Astrocyte of the cerebellum (primary cell): ENCODE results near the gene IL1B.

Experiments
- DNase-seq: peaks from one replicate; pipeline ENCODE4 v3.0.0-alpha.2; 2011; ENCODE audit warnings: low read depth
- H3K4me3 ChIP-seq: 2 replicates; pipeline ENCODE4 v1.5.1; 2011; ENCODE audit warnings: mild to moderate bottlenecking, low read depth, low read length, moderate library complexity
- in situ Hi-C: cut with HindIII; loops from 2 replicates; pipeline ENCODE4 v1.10.0; 2017; ENCODE audit warnings: low sequenced_read_pairs
- TF ChIP-seq, protein P1 (sequence below): IDR thresholded peaks from 2 replicates; pipeline ENCODE4 v1.5.1; 2012; ENCODE audit warnings: low read length, low read depth, moderate library complexity, mild to moderate bottlenecking; ENCODE audit errors: missing control alignments

Gene IL1B

DNA sequence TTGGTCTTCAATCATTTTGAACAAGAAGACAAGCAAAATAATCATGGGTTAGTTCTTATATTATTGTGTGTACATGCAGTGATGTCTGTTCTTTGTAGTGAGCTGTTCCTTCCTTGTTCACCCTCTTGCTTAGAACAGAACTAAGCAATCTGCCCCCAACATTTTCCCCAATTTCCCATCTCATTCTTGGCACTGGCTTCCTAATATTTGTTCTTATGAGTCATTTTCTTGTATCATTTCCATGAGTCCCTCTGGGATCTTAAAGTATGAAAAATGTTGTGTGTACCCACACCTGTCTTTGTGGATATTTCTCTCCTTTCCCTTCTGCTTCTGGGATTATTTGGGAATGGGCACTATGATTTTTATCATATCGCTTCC is 3.5 kb upstream of the IL1B start:
- in situ Hi-C loops: no loop called here
- H3K4me3 ChIP-seq: no peak overlapping the region
- DNase-seq: no peak
- TF ChIP-seq, protein P1, sequence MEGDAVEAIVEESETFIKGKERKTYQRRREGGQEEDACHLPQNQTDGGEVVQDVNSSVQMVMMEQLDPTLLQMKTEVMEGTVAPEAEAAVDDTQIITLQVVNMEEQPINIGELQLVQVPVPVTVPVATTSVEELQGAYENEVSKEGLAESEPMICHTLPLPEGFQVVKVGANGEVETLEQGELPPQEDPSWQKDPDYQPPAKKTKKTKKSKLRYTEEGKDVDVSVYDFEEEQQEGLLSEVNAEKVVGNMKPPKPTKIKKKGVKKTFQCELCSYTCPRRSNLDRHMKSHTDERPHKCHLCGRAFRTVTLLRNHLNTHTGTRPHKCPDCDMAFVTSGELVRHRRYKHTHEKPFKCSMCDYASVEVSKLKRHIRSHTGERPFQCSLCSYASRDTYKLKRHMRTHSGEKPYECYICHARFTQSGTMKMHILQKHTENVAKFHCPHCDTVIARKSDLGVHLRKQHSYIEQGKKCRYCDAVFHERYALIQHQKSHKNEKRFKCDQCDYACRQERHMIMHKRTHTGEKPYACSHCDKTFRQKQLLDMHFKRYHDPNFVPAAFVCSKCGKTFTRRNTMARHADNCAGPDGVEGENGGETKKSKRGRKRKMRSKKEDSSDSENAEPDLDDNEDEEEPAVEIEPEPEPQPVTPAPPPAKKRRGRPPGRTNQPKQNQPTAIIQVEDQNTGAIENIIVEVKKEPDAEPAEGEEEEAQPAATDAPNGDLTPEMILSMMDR: no peak

- TF ChIP-seq, protein P1: no peak
- in situ Hi-C loops: no loop called here
- no peak overlapping the region for H3K4me3 ChIP-seq
- no peak for DNase-seq
Observed at GRCh38 chr2:112839407-112840067, 3.0 kb upstream of the IL1B start.

GRCh38 chr2:112836163-112836560 is 417 bp downstream of the IL1B start:
- in situ Hi-C loops: no loop called here
- no peak for DNase-seq
- H3K4me3 ChIP-seq: no peak overlapping the region
- TF ChIP-seq, protein P1: no peak

DNA sequence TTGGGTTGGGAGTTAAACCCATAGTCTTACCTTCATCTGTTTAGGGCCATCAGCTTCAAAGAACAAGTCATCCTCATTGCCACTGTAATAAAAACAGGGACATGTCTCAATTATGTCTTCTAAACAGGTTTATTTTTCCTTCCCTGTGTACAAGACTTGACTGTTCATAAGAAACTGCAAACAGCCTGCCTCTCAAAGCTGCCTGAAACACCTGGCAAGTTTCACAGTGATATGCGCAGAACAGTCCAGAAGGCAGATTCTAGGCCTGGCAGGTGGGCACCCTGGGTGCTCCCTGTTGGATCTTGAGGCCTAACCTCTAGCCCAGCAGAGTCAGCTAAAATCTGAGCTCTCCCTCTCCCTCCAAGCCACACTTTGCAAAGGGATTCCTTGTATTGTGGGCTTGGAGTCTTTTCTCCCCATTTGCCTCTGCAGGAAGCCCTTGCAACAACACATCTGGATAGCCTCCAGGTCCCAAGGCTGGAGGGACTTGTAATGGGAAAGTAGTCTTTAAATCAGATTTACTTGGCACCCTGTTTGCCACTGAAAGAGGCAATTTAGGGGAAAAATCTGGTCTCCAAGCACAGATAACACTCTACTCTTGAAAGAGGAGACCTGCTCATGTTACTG is 930 bp downstream of the IL1B start:
- DNase-seq: no peak
- no peak overlapping the region for H3K4me3 ChIP-seq
- in situ Hi-C loops: no loop called here

DNA sequence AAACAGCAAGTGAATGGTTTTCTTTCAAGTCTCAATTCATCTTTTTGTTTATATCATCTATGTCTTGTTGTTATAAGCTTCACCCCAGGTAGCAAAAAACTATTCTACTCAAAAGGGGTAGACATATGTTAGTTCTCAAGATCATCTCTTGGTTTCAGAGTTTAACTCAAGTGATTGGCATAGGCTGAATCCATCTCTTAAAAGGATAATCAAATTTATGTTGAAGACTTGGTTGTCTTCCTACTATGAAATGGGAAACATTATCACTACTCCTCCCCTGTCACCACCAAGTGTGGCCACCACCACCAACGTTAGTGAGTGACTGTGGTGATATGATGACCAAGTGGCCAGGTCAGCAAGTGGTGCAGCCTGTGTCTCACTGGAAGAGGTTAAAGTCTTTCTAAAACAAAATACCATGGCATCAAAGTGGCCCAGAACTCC is 1.5 kb downstream of the IL1B start:
- no peak overlapping the region for H3K4me3 ChIP-seq
- TF ChIP-seq, protein P1: no peak
- no peak for DNase-seq
- in situ Hi-C loops: no loop called here

More for the DNA sequence above, 930 bp downstream of the IL1B start:
- TF ChIP-seq, protein P1: no peak

GRCh38 chr2:112834396-112835037 is 2.1 kb downstream of the IL1B start:
- no peak overlapping the region for H3K4me3 ChIP-seq
- in situ Hi-C loops: no loop called here
- TF ChIP-seq, protein P1: no peak
- no peak for DNase-seq
